Gastrocnemius medialis (tissue), 4 donors: ENCODE measurements around the gene AEBP1.

ENCODE experiments used
- POLR2A ChIP-seq, 2 donors: fragments of 450-650 bp; IDR thresholded peaks; one replicate each; pipeline ENCODE4 v1.6.1; 2017; ENCODE audit warnings: antibody characterized with exemption in 2 of 2, mild to moderate bottlenecking in 2 of 2, moderate library complexity in 2 of 2
- TF ChIP-seq, protein P1 (sequence below), 5 experiments: fragments of 450-650 bp in 3 of 5; fragments of 200-600 bp in 2 of 5; sonication (generic) in 2 of 5; IDR thresholded peaks in 4 of 5; conservative IDR thresholded peaks in 1 of 5; 1 replicate in 4 of 5; 2 replicates in 1 of 5; pipeline ENCODE4 v1.5.1; 2016 to 2019; ENCODE audit warnings: antibody characterized with exemption in 5 of 5, mild to moderate bottlenecking in 3 of 5, moderate library complexity in 3 of 5

DNA sequence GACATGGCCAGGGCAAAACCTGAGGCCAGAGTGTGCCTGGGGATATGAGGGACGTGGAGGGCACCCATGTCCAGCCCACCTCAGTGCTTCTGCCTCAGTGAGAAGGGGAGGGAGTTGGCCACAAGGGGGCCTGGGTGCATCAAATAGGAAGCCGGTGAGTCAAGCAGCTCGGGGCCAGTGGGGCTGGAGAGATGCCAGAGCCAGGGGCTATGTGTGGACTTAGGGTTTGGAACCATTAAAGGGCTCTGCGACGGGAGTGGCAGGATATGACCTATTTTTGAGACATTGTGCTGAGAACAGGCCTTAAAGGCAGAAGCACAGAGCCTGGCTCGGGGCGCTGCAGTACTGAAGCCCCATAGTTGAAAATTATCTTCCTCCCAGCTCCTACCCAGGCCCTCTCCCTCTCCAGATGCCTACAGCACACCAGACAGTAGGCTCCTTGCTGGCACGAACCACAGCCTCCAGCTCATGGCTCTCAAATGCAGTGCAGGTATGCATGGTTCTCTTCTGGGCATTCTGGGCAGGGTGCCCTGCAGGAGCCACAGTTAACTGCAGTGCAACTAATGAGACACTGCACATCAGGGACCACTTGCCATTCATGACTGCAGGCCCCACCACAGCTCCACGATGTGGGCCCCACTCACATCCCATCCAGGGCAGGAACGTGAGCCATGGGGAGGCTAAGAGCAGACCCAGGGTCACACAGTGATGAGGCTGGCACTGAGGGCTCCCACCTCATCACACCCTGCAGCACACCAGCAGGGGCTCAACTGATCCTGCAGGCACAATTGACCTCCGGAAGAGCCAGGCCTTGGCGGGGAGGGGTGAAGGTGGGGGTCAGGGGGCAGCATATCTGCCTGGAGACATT lies 31.5 kb upstream of the AEBP1 start:
- TF ChIP-seq, protein P1, sequence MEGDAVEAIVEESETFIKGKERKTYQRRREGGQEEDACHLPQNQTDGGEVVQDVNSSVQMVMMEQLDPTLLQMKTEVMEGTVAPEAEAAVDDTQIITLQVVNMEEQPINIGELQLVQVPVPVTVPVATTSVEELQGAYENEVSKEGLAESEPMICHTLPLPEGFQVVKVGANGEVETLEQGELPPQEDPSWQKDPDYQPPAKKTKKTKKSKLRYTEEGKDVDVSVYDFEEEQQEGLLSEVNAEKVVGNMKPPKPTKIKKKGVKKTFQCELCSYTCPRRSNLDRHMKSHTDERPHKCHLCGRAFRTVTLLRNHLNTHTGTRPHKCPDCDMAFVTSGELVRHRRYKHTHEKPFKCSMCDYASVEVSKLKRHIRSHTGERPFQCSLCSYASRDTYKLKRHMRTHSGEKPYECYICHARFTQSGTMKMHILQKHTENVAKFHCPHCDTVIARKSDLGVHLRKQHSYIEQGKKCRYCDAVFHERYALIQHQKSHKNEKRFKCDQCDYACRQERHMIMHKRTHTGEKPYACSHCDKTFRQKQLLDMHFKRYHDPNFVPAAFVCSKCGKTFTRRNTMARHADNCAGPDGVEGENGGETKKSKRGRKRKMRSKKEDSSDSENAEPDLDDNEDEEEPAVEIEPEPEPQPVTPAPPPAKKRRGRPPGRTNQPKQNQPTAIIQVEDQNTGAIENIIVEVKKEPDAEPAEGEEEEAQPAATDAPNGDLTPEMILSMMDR (IDR thresholded peaks at IDR 0.05 in 4 of 5, conservative IDR thresholded peaks at IDR 0.05 in 1 of 5) = peak; percentile 37 to 69 (median 58)
- no peak for TF ChIP-seq POLR2A (IDR thresholded peaks at IDR 0.05)
